Stimulated activated CD8-positive, alpha-beta memory T cell treated with anti-CD3 and anti-CD28 coated beads, Interleukin-15, amount 100 ng/mL, for 48 hours (primary cell): ENCODE data around the gene THY1.

Experiments used
- DNase-seq, 2 donors: peaks; one replicate each; pipeline ENCODE4 v3.0.0-alpha.2; 2020; ENCODE audit warnings: low read depth in 2 of 2

THY1 gene

GRCh38 chr11:119370486-119371046, 52.4 kb downstream of the THY1 start:
- DNase-seq, result no peak

- no peak for DNase-seq
These were observed 53.6 kb downstream of the THY1 start for GRCh38 chr11:119369132-119369925.

- no peak for DNase-seq
These were observed 54.6 kb downstream of the THY1 start for GRCh38 chr11:119368121-119369034.

- no peak for DNase-seq
These were observed 55.3 kb downstream of the THY1 start for GRCh38 chr11:119367661-119368120.
